GM10266 (cell line): Measurements from ENCODE around the gene RGS6.

Experiments
- DNase-seq: peaks from one replicate; pipeline ENCODE4 v3.0.0; 2012; ENCODE audit errors: extremely low spot score
- TF ChIP-seq, protein P1 (sequence below): IDR thresholded peaks from 2 replicates; pipeline ENCODE4 v1.5.1; 2012; ENCODE audit warnings: mild to moderate bottlenecking, low read depth; ENCODE audit not compliant: control insufficient read depth, insufficient read depth; ENCODE audit errors: missing control alignments

Gene RGS6

DNA sequence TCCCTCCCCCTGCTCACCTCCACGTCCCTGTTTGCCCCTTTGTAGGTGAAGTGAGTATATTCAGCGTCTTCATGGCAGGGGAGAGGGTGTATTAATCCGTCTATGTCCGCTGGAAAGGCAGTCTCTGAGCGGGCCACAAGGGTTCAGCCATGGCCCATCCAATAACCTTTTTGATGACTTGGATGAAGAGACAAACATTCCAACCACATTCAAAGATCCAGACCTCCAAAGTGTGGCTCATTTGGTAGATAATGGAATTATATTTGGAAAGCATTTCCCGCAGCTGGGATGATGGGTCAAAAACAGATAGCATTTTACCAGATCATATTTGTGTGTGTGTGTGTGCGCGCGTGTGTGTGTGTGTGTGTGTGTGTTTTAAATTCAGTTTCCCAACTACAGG is 615.8 kb downstream of the RGS6 start:
- no peak for DNase-seq
- TF ChIP-seq, protein P1, sequence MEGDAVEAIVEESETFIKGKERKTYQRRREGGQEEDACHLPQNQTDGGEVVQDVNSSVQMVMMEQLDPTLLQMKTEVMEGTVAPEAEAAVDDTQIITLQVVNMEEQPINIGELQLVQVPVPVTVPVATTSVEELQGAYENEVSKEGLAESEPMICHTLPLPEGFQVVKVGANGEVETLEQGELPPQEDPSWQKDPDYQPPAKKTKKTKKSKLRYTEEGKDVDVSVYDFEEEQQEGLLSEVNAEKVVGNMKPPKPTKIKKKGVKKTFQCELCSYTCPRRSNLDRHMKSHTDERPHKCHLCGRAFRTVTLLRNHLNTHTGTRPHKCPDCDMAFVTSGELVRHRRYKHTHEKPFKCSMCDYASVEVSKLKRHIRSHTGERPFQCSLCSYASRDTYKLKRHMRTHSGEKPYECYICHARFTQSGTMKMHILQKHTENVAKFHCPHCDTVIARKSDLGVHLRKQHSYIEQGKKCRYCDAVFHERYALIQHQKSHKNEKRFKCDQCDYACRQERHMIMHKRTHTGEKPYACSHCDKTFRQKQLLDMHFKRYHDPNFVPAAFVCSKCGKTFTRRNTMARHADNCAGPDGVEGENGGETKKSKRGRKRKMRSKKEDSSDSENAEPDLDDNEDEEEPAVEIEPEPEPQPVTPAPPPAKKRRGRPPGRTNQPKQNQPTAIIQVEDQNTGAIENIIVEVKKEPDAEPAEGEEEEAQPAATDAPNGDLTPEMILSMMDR, result no peak

DNA sequence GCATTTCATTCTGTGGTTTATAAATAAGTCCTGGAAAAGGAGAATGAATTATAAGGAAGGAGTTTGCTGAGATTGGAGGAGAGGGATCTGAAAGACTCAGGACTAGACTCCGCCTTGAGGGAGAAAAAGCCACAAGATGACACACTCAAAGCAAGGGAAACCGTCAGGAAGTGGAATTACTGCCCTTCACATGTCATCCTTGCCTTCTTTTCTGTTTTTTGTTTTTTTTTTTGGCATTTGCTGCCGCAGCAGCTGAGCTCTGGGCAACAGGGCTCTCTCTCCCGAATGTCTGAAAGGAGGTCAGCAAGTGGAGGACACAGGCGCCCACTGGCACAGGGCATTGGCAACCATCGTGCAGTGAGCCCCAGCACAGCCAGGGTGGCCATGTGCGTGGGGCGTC is 616.8 kb downstream of the RGS6 start:
- TF ChIP-seq, protein P1, result no peak

DNA sequence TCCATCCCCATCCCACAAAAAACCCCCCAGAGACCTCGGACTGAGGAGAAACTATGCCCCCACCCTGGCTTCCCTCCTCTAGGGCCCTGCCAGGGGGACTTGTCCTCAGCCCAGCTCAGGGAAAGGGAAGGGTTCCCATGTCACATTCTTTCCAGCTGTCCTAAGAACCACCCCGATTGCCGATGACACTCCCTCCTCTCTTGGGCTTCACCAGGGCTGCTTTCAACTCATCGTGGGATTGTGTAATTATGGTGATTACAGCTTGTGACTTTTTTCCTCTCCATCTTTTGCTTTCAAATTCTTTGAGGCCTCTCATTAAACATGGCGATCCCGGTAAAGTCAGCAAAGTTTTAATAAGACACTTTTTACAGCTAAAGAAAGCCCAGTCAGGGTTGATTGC is 617.6 kb downstream of the RGS6 start:
- no peak for DNase-seq
- TF ChIP-seq, protein P1, result no peak

More for the DNA sequence above, 616.8 kb downstream of the RGS6 start:
- DNase-seq, result no peak

DNA sequence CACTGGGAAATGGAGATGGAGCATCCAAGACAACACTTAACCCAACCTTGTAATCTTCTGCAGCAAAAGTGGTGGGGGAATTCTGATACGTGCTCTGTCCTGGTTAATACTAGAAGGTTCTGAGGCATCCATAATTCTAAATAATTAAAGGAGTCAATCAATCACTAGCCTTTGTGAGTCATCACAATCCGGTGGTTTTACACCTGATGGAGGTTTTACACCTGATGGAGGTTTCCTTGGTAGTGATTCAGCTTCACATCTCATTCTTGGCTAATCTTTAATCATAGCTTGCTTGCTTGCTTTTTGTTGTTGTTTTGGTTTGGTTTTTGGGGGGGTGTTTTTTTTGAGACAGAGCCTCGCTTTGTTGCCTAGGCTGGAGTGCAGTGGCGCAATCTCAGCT is 618.3 kb downstream of the RGS6 start:
- DNase-seq, result no peak
- TF ChIP-seq, protein P1, result no peak

DNA sequence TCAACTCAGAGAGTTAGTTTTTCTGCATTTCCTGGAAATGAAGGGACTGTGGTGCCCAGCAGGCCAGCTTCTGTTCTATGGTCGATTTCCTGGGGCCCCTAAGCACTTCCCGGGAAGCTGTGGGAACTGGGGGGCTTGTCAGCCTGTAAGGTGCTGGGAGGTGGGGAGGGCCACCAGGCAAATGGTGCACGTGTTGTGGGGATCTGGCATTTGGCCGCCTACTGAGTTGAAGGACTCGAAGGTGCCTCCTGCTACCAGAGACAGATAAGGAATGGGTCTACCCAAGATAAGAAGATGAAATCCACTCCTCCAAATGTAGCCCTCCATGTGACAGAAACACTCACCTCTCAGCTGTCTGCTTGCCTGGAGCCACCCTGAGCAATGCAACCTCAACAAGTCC is 620.0 kb downstream of the RGS6 start:
- no peak for DNase-seq
- TF ChIP-seq, protein P1, result no peak

DNA sequence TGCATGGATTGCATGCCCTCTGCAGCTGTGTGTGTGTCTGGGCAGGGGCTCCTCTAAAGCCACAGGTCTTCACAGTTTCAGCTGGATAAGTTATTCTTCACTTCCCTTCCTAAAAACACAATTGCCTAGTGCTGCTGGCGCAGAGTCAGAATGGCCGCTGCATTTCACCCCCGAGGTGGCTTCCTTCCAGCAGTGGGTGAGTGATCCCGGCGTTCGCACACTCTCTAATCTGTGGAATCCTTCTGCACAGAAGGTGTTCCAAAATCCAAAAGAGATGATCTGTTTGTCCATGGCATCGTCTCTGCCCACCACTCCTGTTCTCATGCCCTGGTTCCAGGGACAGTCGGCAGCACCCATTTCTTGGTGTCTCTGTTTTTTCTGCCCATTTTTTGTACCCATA is 620.9 kb downstream of the RGS6 start:
- TF ChIP-seq, protein P1, result no peak
- DNase-seq, result no peak

DNA sequence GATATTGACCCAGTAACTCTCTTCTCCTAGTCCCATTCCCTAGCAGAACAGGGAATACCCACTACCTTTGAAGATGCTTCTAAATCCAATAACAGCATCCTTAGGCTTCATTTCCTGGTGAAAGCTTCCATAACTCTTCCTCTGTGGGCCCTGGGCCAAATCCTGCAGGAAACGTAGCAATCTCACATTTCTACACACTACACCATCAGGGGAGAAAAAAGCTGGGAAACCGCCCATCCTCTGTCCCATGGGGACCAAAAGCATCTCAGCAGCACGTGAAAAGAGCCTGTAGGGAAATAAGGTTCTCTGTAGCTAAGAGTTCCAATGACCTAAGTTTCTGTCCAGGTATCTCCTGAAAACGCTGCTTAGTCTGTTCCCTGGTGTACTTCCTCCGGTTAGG is 621.4 kb downstream of the RGS6 start:
- no peak for DNase-seq
- TF ChIP-seq, protein P1, result no peak
